ENCODE data around the gene TMEM233.
A peak's percentile ranks its signal among the peaks of the same experiment; 100 is the strongest.
"Not testable (repeated sequence)": the region's sequence is repeated elsewhere in the genome, so short reads cannot be mapped to it uniquely, and the experiment has no call there.

The TMEM233 gene

GRCh38 chr12:119609358-119609757 is 15.8 kb downstream of the TMEM233 start:
- no peak for TF ChIP-seq ZNF8 (CRISPR knock-in tag; IDR thresholded peaks at IDR 0.05)
- no peak for TF ChIP-seq CSDC2 (CRISPR knock-in tag; IDR thresholded peaks at IDR 0.05)
- no peak for TF ChIP-seq TOX (CRISPR knock-in tag; IDR thresholded peaks at IDR 0.05; ENCODE audit: borderline replicate concordance)
- TF ChIP-seq ZFP3 (CRISPR knock-in tag; IDR thresholded peaks at IDR 0.05), result no peak
- ATAC-seq, result no peak

GRCh38 chr12:119613319-119613936 is 19.9 kb downstream of the TMEM233 start:
- ATAC-seq, result peak; percentile 44; the same call in 2 of the 3 replicates
- TF ChIP-seq ZNF70 (CRISPR knock-in tag; IDR thresholded peaks at IDR 0.05), result no peak
- TF ChIP-seq ZFP30 (CRISPR knock-in tag; IDR thresholded peaks at IDR 0.05), result no peak
- TF ChIP-seq BACH2 (CRISPR knock-in tag; IDR thresholded peaks at IDR 0.05; ENCODE audit: borderline replicate concordance), result no peak
- TF ChIP-seq PATZ1 (CRISPR knock-in tag; IDR thresholded peaks at IDR 0.05; ENCODE audit: borderline replicate concordance), result no peak

- TF ChIP-seq ARNTL (CRISPR knock-in tag; IDR thresholded peaks at IDR 0.05; ENCODE audit: borderline replicate concordance, low read depth), result no peak
- TF ChIP-seq ZFP30 (CRISPR knock-in tag; IDR thresholded peaks at IDR 0.05), result no peak
- no peak for TF ChIP-seq CSRNP3 (CRISPR knock-in tag; IDR thresholded peaks at IDR 0.05)
- no peak for TF ChIP-seq SNAI2 (CRISPR knock-in tag; IDR thresholded peaks at IDR 0.05)
- no peak for TF ChIP-seq GLIS3 (CRISPR knock-in tag; IDR thresholded peaks at IDR 0.05)
- no peak for TF ChIP-seq ZC3H10 (CRISPR knock-in tag; IDR thresholded peaks at IDR 0.05)
- no peak for TF ChIP-seq CSDC2 (CRISPR knock-in tag; IDR thresholded peaks at IDR 0.05)
- TF ChIP-seq ZNF565 (CRISPR knock-in tag; conservative IDR thresholded peaks at IDR 0.05; ENCODE audit: low read depth), result no peak
- no peak for TF ChIP-seq CREB5 (CRISPR knock-in tag; IDR thresholded peaks at IDR 0.05; ENCODE audit: low read depth)
- ATAC-seq, result peak; percentile 54
Observed at GRCh38 chr12:119614705-119615104, 21.1 kb downstream of the TMEM233 start.

GRCh38 chr12:119615518-119616475 is 22.2 kb downstream of the TMEM233 start:
- ATAC-seq, result peak; percentile 28; the same call in 1 of the 3 replicates
- TF ChIP-seq OSR1 (CRISPR knock-in tag; IDR thresholded peaks at IDR 0.05) (no peak), CREB5 (CRISPR knock-in tag; IDR thresholded peaks at IDR 0.05; ENCODE audit: low read depth) (no peak), ESRRG (CRISPR knock-in tag; IDR thresholded peaks at IDR 0.05) (no peak), SNAI2 (CRISPR knock-in tag; IDR thresholded peaks at IDR 0.05) (no peak), ZNF8 (CRISPR knock-in tag; IDR thresholded peaks at IDR 0.05) (no peak)

- ATAC-seq, result not testable (repeated sequence)
Observed at GRCh38 chr12:119618328-119618896, 24.8 kb downstream of the TMEM233 start.
